ENCODE data around the gene RHBDD1.

DNA sequence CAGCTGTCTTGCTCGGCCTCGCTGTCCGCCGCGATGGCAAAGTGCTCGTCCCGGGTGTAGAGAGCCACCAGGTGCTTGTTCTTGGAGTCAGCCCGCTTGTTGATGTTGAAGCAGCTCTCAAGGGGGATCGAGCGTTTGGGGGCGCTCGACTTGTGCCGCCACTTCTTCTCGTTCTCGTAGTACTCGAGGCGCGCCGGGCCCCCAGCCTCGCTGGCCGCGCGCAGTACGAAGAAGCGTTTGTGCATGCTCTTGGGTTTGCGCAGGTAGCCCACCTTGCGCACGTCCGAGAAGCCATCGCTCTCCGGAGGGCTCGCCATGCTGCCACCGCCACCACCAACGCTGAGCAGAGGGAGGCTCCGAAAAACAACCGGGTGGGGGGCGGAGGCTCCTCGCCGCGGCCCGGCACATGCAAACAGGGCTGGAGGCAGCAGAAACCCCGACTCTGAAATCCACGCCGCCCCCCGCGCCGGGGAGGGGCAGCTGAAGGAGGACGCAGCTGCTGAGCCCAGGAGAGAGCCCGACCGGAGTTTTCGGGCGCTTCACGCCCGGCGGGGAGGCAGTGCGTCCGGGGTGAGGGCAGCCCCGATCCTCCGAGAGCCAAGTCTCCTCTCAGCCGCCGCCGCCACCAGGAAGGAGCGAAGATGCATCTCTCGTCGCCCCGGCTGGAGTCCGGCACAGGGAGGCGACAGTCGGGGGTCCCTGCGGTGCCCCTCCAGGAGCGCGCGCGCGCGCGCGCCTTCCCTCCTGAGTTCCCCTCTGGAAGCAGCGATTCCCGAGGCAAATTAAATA lies 37.2 kb upstream of the RHBDD1 start:
- TF ChIP-seq, protein P1, sequence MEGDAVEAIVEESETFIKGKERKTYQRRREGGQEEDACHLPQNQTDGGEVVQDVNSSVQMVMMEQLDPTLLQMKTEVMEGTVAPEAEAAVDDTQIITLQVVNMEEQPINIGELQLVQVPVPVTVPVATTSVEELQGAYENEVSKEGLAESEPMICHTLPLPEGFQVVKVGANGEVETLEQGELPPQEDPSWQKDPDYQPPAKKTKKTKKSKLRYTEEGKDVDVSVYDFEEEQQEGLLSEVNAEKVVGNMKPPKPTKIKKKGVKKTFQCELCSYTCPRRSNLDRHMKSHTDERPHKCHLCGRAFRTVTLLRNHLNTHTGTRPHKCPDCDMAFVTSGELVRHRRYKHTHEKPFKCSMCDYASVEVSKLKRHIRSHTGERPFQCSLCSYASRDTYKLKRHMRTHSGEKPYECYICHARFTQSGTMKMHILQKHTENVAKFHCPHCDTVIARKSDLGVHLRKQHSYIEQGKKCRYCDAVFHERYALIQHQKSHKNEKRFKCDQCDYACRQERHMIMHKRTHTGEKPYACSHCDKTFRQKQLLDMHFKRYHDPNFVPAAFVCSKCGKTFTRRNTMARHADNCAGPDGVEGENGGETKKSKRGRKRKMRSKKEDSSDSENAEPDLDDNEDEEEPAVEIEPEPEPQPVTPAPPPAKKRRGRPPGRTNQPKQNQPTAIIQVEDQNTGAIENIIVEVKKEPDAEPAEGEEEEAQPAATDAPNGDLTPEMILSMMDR (IDR thresholded peaks at IDR 0.05): no peak
- TF ChIP-seq POLR2A (IDR thresholded peaks at IDR 0.05): no peak

All from lower leg skin (tissue), 3 donors.